IMR-90 (cell line): ENCODE results near the gene WNT8B. TPM values are rescaled to one million over a fixed set of nuclear protein-coding genes. Genes with fewer than 3 reads are reported as not detected.

Experiments used
- ATAC-seq: fragments of 200-7000 bp; cut with Tn5 transposase; 2 replicates; pipeline ENCODE4 v1.9.1; 2020; ENCODE audit warnings: low read depth, mild to moderate bottlenecking, moderate library complexity
- BruUV-seq: library from RNA; stranded (reverse); fragments of 400-500 nt; replicated peaks from 2 replicates; lab custom pipeline; 2021; lab: Mats Ljungman, UMichigan
- CTCF ChIA-PET: fragments of 300-600 bp; formaldehyde crosslinking; extraction: SDS; loops from one replicate; lab custom pipeline; 2021; ENCODE audit warnings: antibody characterized with exemption; lab: Yijun Ruan, JAX
- POLR2A ChIA-PET: fragments of 300-600 bp; sonication (Branson Sonifier 250); formaldehyde crosslinking; loops from one replicate; lab custom pipeline; 2022; ENCODE audit warnings: antibody characterized with exemption; ENCODE audit not compliant: unreplicated experiment; lab: Charles Lee
- DNase-seq: peaks from one replicate; pipeline ENCODE4 v3.0.0; 2013
- H2AFZ ChIP-seq: replicated peaks from 2 replicates; pipeline ENCODE3; 2013; ENCODE audit warnings: low read length, mild to moderate bottlenecking; ENCODE audit not compliant: poor library complexity
- H2AK5ac ChIP-seq: 2 replicates; pipeline ENCODE4 v1.6.1; 2013; ENCODE audit warnings: low read depth, low read length, inconsistent platforms
- H2AK9ac ChIP-seq: replicated peaks from 2 replicates; pipeline ENCODE3; 2013; ENCODE audit warnings: mild to moderate bottlenecking, low read depth, low read length, moderate library complexity; ENCODE audit not compliant: poor library complexity
- H2BK120ac ChIP-seq: 2 replicates; pipeline ENCODE4 v1.6.1; 2013; ENCODE audit warnings: low read depth, low read length, inconsistent platforms
- H2BK15ac ChIP-seq: 3 replicates; pipeline ENCODE4 v1.6.1; 2013; ENCODE audit warnings: low read depth, low read length, inconsistent platforms
- H2BK20ac ChIP-seq: 2 replicates; pipeline ENCODE4 v1.6.1; 2013; ENCODE audit warnings: low read depth, mild to moderate bottlenecking, inconsistent platforms, low read length, moderate library complexity
- H2BK5ac ChIP-seq: 2 replicates; pipeline ENCODE4 v1.6.1; 2013; ENCODE audit warnings: mild to moderate bottlenecking, low read depth, low read length, inconsistent platforms; ENCODE audit not compliant: poor library complexity, severe bottlenecking
- H3K14ac ChIP-seq: replicated peaks from 2 replicates; pipeline ENCODE4 v1.6.1; 2013; ENCODE audit warnings: low read depth, low read length, inconsistent platforms
- H3K18ac ChIP-seq: 2 replicates; pipeline ENCODE4 v1.6.1; 2013; ENCODE audit warnings: low read depth, low read length, control low read depth
- H3K23ac ChIP-seq: 2 replicates; pipeline ENCODE4 v1.6.1; 2013; ENCODE audit warnings: low read depth, low read length, inconsistent platforms
- H3K27ac ChIP-seq: 2 replicates; pipeline ENCODE4 v1.5.1; 2013; ENCODE audit warnings: mild to moderate bottlenecking, control low read depth, low read length; ENCODE audit not compliant: insufficient read depth
- H3K27me3 ChIP-seq: 2 replicates; pipeline ENCODE4 v1.6.1; 2013; ENCODE audit warnings: low read length; ENCODE audit not compliant: control insufficient read depth, insufficient read depth
- H3K36me3 ChIP-seq: 2 replicates; pipeline ENCODE4 v1.6.1; 2013; ENCODE audit warnings: low read length, mixed read lengths; ENCODE audit not compliant: control insufficient read depth, insufficient read depth
- H3K4ac ChIP-seq: 2 replicates; pipeline ENCODE4 v1.6.1; 2013; ENCODE audit warnings: low read depth, low read length, inconsistent platforms
- H3K4me1 ChIP-seq: 2 replicates; pipeline ENCODE4 v1.6.1; 2013; ENCODE audit warnings: low read length, mixed read lengths; ENCODE audit not compliant: control insufficient read depth, insufficient read depth
- H3K4me2 ChIP-seq: 2 replicates; pipeline ENCODE4 v1.6.1; 2013; ENCODE audit warnings: low read depth, mild to moderate bottlenecking, control low read depth, low read length, moderate library complexity
- H3K4me3 ChIP-seq: 2 replicates; pipeline ENCODE4 v1.5.1; 2013; ENCODE audit warnings: low read depth, mild to moderate bottlenecking, control low read depth, low read length, moderate library complexity; ENCODE audit not compliant: insufficient read depth
- H3K56ac ChIP-seq: 2 replicates; pipeline ENCODE4 v1.6.1; 2013; ENCODE audit warnings: low read length, inconsistent platforms; ENCODE audit not compliant: insufficient read depth; ENCODE audit errors: extremely low read depth
- H3K79me1 ChIP-seq, 2 experiments: 2 replicates each; pipeline ENCODE4 v1.6.1; 2013; ENCODE audit warnings: low read length in 2 of 2, inconsistent platforms in 1 of 2, low read depth in 1 of 2
- H3K9ac ChIP-seq: 2 replicates; pipeline ENCODE4 v1.6.1; 2013; ENCODE audit warnings: low read depth, low read length, control low read depth
- H3K9me1 ChIP-seq: 2 replicates; pipeline ENCODE4 v1.6.1; 2013; ENCODE audit warnings: low read length, inconsistent platforms; ENCODE audit not compliant: insufficient read depth
- H3K9me3 ChIP-seq: 2 replicates; pipeline ENCODE4 v1.6.1; 2013; ENCODE audit warnings: low read length; ENCODE audit not compliant: control insufficient read depth, insufficient read depth
- H4K20me1 ChIP-seq: 2 replicates; pipeline ENCODE4 v1.6.1; 2013; ENCODE audit warnings: low read length, inconsistent platforms; ENCODE audit not compliant: insufficient read depth
- H4K5ac ChIP-seq: 2 replicates; pipeline ENCODE4 v1.6.1; 2013; ENCODE audit warnings: mild to moderate bottlenecking, low read depth, low read length, control low read depth
- H4K8ac ChIP-seq, 2 experiments: 2 replicates each; pipeline ENCODE4 v1.6.1; 2013; ENCODE audit warnings: low read depth in 2 of 2, low read length in 2 of 2, control low read depth in 1 of 2, inconsistent platforms in 1 of 2
- H4K91ac ChIP-seq: 2 replicates; pipeline ENCODE4 v1.6.1; 2013; ENCODE audit warnings: low read depth, low read length, inconsistent platforms; ENCODE audit not compliant: insufficient read depth
- CEBPB ChIP-seq: IDR thresholded peaks from 2 replicates; pipeline ENCODE4 v1.6.1; 2012; ENCODE audit warnings: low read depth, low read length, improper control_type of control experiment
- FOS ChIP-seq: fragments of 150-350 bp; IDR thresholded peaks from 2 replicates; pipeline ENCODE4 v1.6.1; 2016; ENCODE audit warnings: low read depth, low read length
- NFE2L2 ChIP-seq: fragments of 150-350 bp; IDR thresholded peaks from 2 replicates; pipeline ENCODE4 v1.6.1; 2016; ENCODE audit warnings: low read depth, mild to moderate bottlenecking, low read length
- POLR2A ChIP-seq: IDR thresholded peaks from 2 replicates; pipeline ENCODE4 v1.6.1; 2012; ENCODE audit warnings: mild to moderate bottlenecking, low read depth, low read length
- RFX5 ChIP-seq: IDR thresholded peaks from 2 replicates; pipeline ENCODE4 v1.8.0; 2012; ENCODE audit warnings: low read depth, mild to moderate bottlenecking, low read length, moderate library complexity
- SMC3 ChIP-seq: fragments of 150-350 bp; IDR thresholded peaks from 2 replicates; pipeline ENCODE4 v1.6.1; 2016; ENCODE audit warnings: low read depth, mild to moderate bottlenecking, antibody characterized with exemption, low read length, moderate library complexity
- USF2 ChIP-seq: fragments of 150-350 bp; IDR thresholded peaks from 2 replicates; pipeline ENCODE4 v1.6.1; 2017; ENCODE audit warnings: mild to moderate bottlenecking, antibody characterized with exemption, low read length, low read depth
- WGBS, 2 experiments: methylation state at CpG; one replicate each; pipeline versions ENCODE4 v1.1.5 to v1.1.7; 2013; ENCODE audit warnings: missing lambda C conversion rate in 2 of 2; ENCODE audit not compliant: insufficient read length in 1 of 2; ENCODE audit errors: extremely low coverage in 2 of 2; 5-methylcytosine and 5-hydroxymethylcytosine counted together
- dilution Hi-C: fragments of 300-500 bp; cut with HindIII; formaldehyde crosslinking; loops from one replicate; pipeline ENCODE4 v1.14.3; 2018; ENCODE audit warnings: low sequenced_read_pairs; ENCODE audit not compliant: unreplicated experiment
- in situ Hi-C: fragments of 300-500 bp; cut with MboI; formaldehyde crosslinking; loops from 3 replicates; pipeline ENCODE4 v1.14.3; 2019; ENCODE audit warnings: low sequenced_read_pairs, inconsistent platforms, mixed read lengths
- intact Hi-C: fragments of 100-400 bp; cut with micrococcal nuclease; formaldehyde crosslinking; loops from 2 replicates; pipeline ENCODE4 v1.10.0; 2022
- polyA plus RNA-seq, 3 experiments: library from polyadenylated mRNA; depleted of rRNA; stranded (reverse); fragments of >200 nt; gene quantifications; 2 replicates each; pipeline ENCODE4 v1.2.3, GENCODE V29; 2012; ENCODE audit warnings: low replicate concordance in 1 of 3
- total RNA-seq: library from RNA; depleted of rRNA; stranded (reverse); fragments of >200 nt; gene quantifications from 2 replicates; pipeline ENCODE4 v1.2.3, GENCODE V29; 2012

WNT8B gene
- total and polyA plus RNA-seq, 2 of the 4 experiments (the other 2 are of a cell fraction) = 0.03 TPM; not detected in 1

- intact Hi-C loops (loop anchor here (10.0 kb wide), 1 partner anchor 202 kb away; no protein-coding TSS in a partner anchor), dilution Hi-C loops (no loop called here), in situ Hi-C loops (loop anchor here (5.0 kb wide), 2 partner anchors 74 to 164 kb away; no protein-coding TSS in a partner anchor)
- no peak overlapping the region for H4K8ac ChIP-seq
- no peak overlapping the region for H2BK15ac ChIP-seq
- no peak overlapping the region for H2BK120ac ChIP-seq
- H2BK5ac ChIP-seq = no peak overlapping the region
- peaks cover 14% of the 10 kb centered on the region for H3K36me3 ChIP-seq
- H3K18ac ChIP-seq = no peak overlapping the region
- no peaks in the 10 kb centered on the region for H3K9me3 ChIP-seq
- H3K4me1 ChIP-seq = no peaks in the 10 kb centered on the region; the same call in 1 of the 2 replicates
- peaks cover 3% of the 10 kb centered on the region; the same call in 1 of the 2 replicates for H3K9me1 ChIP-seq
- H3K27me3 ChIP-seq = no peaks in the 10 kb centered on the region
- H2AK5ac ChIP-seq = peak overlapping the region; percentile 5; the same call in 1 of the 2 replicates
- H3K9ac ChIP-seq = no peak overlapping the region
- H2AK9ac ChIP-seq = no peak overlapping the region
- H3K79me1 ChIP-seq = no peaks in the 10 kb centered on the region
- ChIA-PET CTCF (interaction anchor here (0.6 to 2.2 kb wide), 3 partner anchors 24 to 372 kb away, joined by 3 to 15 read pairs (median 4); no protein-coding TSS in a partner anchor), POLR2A (no interaction called here)
- H3K4ac ChIP-seq = no peak overlapping the region
- peak; percentile 84 for ATAC-seq
- DNase-seq = peak; percentile 86
- no peak overlapping the region for H3K4me2 ChIP-seq
- no peak overlapping the region for H2AFZ ChIP-seq
- H3K23ac ChIP-seq = no peak overlapping the region
- no TSS peak for BruUV-seq
- TF ChIP-seq NFE2L2 (no peak), USF2 (no peak), SMC3 (no peak), POLR2A (no peak), RFX5 (no peak), CEBPB (peak; percentile 49; the same call in 1 of the 2 replicates), FOS (peak; percentile 54)
- no peak overlapping the region for H4K5ac ChIP-seq
- H3K14ac ChIP-seq = no peak overlapping the region
- no peaks in the 10 kb centered on the region for H4K20me1 ChIP-seq
- no peak overlapping the region for H3K4me3 ChIP-seq
- H4K91ac ChIP-seq = no peak overlapping the region
- H3K56ac ChIP-seq = no peak overlapping the region
- no peak overlapping the region for H3K27ac ChIP-seq
- WGBS, 2 experiments = no CpG with 5 or more reads among the region's 5 CpGs
- no peak overlapping the region for H2BK20ac ChIP-seq
Observed at GRCh38 chr10:100506596-100507356, 44.0 kb downstream of the WNT8B start.
